GM10266 (cell line): ENCODE results near the gene SNX13.

Experiments used
- DNase-seq: peaks from one replicate; pipeline ENCODE4 v3.0.0; 2012; ENCODE audit errors: extremely low spot score
- CTCF ChIP-seq: IDR thresholded peaks from 2 replicates; pipeline ENCODE4 v1.5.1; 2012; ENCODE audit warnings: mild to moderate bottlenecking, low read depth; ENCODE audit not compliant: control insufficient read depth, insufficient read depth; ENCODE audit errors: missing control alignments

The SNX13 gene

GRCh38 chr7:17870406-17870805 is 69.9 kb downstream of the SNX13 start:
- no peak for DNase-seq
- no peak for TF ChIP-seq CTCF

- TF ChIP-seq CTCF: no peak
- no peak for DNase-seq
Observed at GRCh38 chr7:17863809-17864143, 76.5 kb downstream of the SNX13 start.

- no peak for TF ChIP-seq CTCF
Observed at GRCh38 chr7:17863095-17863808, 77.0 kb downstream of the SNX13 start.

GRCh38 chr7:17856251-17856650 is 84.0 kb downstream of the SNX13 start:
- TF ChIP-seq CTCF: no peak
- no peak for DNase-seq

More at GRCh38 chr7:17863095-17863808, 77.0 kb downstream of the SNX13 start:
- no peak for DNase-seq

GRCh38 chr7:17855202-17855601 is 85.1 kb downstream of the SNX13 start:
- no peak for TF ChIP-seq CTCF
- no peak for DNase-seq

- no peak for DNase-seq
- TF ChIP-seq CTCF: no peak
Observed at GRCh38 chr7:17854261-17855047, 85.8 kb downstream of the SNX13 start.

GRCh38 chr7:17852361-17852760 is 87.9 kb downstream of the SNX13 start:
- no peak for DNase-seq
- no peak for TF ChIP-seq CTCF
